ENCODE measurements around the gene RBM33.
A peak's percentile ranks its signal among the peaks of the same experiment; 100 is the strongest.

RBM33 gene

GRCh38 chr7:155762036-155762435 is 117.6 kb downstream of the RBM33 start:
- H3K4me3 Mint-ChIP-seq: no peak overlapping the region
- no peak for ATAC-seq
- H3K36me3 Mint-ChIP-seq: peaks cover 40% of the 10 kb centered on the region
- H3K27me3 Mint-ChIP-seq: no peaks in the 10 kb centered on the region
- H3K4me1 Mint-ChIP-seq: peaks cover 53% of the 10 kb centered on the region
- H3K27ac Mint-ChIP-seq: no peak overlapping the region
- no peaks in the 10 kb centered on the region for H3K9me3 Mint-ChIP-seq

- Mint-ChIP-seq H3K4me3 (no peak overlapping the region), H3K36me3 (peaks cover 41% of the 10 kb centered on the region), H3K4me1 (peaks cover 48% of the 10 kb centered on the region), H3K27me3 (no peaks in the 10 kb centered on the region), H3K9me3 (no peaks in the 10 kb centered on the region), H3K27ac (no peak overlapping the region)
- ATAC-seq: no peak
These were observed 118.2 kb downstream of the RBM33 start for GRCh38 chr7:155762655-155763054.

GRCh38 chr7:155763122-155763521 is 118.7 kb downstream of the RBM33 start:
- no peak for ATAC-seq
- H3K27ac Mint-ChIP-seq: no peak overlapping the region
- no peak overlapping the region for H3K4me3 Mint-ChIP-seq
- peaks cover 43% of the 10 kb centered on the region for H3K36me3 Mint-ChIP-seq
- H3K4me1 Mint-ChIP-seq: peaks cover 48% of the 10 kb centered on the region
- no peaks in the 10 kb centered on the region for H3K27me3 Mint-ChIP-seq
- no peaks in the 10 kb centered on the region for H3K9me3 Mint-ChIP-seq

- H3K9me3 Mint-ChIP-seq: no peaks in the 10 kb centered on the region
- peaks cover 48% of the 10 kb centered on the region for H3K4me1 Mint-ChIP-seq
- H3K27ac Mint-ChIP-seq: peak overlapping the region; percentile 67
- H3K4me3 Mint-ChIP-seq: peak overlapping the region; percentile 54
- no peaks in the 10 kb centered on the region for H3K27me3 Mint-ChIP-seq
- ATAC-seq: no peak
- peaks cover 51% of the 10 kb centered on the region for H3K36me3 Mint-ChIP-seq
These were observed 119.4 kb downstream of the RBM33 start for GRCh38 chr7:155763691-155764437.

- Mint-ChIP-seq H3K36me3 (peaks cover 56% of the 10 kb centered on the region), H3K9me3 (no peaks in the 10 kb centered on the region)
- no peak for ATAC-seq
These were observed 120.0 kb downstream of the RBM33 start for GRCh38 chr7:155764438-155764793.

GRCh38 chr7:155765458-155765857 is 121.0 kb downstream of the RBM33 start:
- peaks cover 38% of the 10 kb centered on the region for H3K4me1 Mint-ChIP-seq
- peaks cover 55% of the 10 kb centered on the region for H3K36me3 Mint-ChIP-seq
- H3K27ac Mint-ChIP-seq: no peak overlapping the region
- H3K27me3 Mint-ChIP-seq: no peaks in the 10 kb centered on the region
- H3K4me3 Mint-ChIP-seq: no peak overlapping the region
- no peaks in the 10 kb centered on the region for H3K9me3 Mint-ChIP-seq
- ATAC-seq: no peak

More at GRCh38 chr7:155764438-155764793, 120.0 kb downstream of the RBM33 start:
- peak overlapping the region; percentile 67 for H3K27ac Mint-ChIP-seq
- no peak overlapping the region for H3K4me3 Mint-ChIP-seq
- H3K27me3 Mint-ChIP-seq: no peaks in the 10 kb centered on the region
- H3K4me1 Mint-ChIP-seq: peaks cover 48% of the 10 kb centered on the region

GRCh38 chr7:155766386-155766785 is 121.9 kb downstream of the RBM33 start:
- Mint-ChIP-seq H3K4me1 (peaks cover 30% of the 10 kb centered on the region), H3K4me3 (no peak overlapping the region), H3K27ac (no peak overlapping the region), H3K9me3 (no peaks in the 10 kb centered on the region), H3K36me3 (peaks cover 55% of the 10 kb centered on the region), H3K27me3 (no peaks in the 10 kb centered on the region)
- ATAC-seq: no peak

GRCh38 chr7:155766966-155767916 is 122.8 kb downstream of the RBM33 start:
- peaks cover 48% of the 10 kb centered on the region for H3K36me3 Mint-ChIP-seq

GRCh38 chr7:155769701-155770100 is 125.2 kb downstream of the RBM33 start:
- Mint-ChIP-seq H3K36me3 (peaks cover 50% of the 10 kb centered on the region), H3K27ac (no peak overlapping the region), H3K27me3 (no peaks in the 10 kb centered on the region), H3K4me1 (no peaks in the 10 kb centered on the region), H3K9me3 (no peaks in the 10 kb centered on the region), H3K4me3 (no peak overlapping the region)
- no peak for ATAC-seq

More at GRCh38 chr7:155766966-155767916, 122.8 kb downstream of the RBM33 start:
- Mint-ChIP-seq H3K27ac (no peak overlapping the region), H3K4me1 (peaks cover 22% of the 10 kb centered on the region), H3K4me3 (no peak overlapping the region), H3K9me3 (no peaks in the 10 kb centered on the region), H3K27me3 (no peaks in the 10 kb centered on the region)
- ATAC-seq: no peak

- Mint-ChIP-seq H3K9me3 (no peaks in the 10 kb centered on the region), H3K4me3 (no peak overlapping the region), H3K27me3 (no peaks in the 10 kb centered on the region), H3K4me1 (no peaks in the 10 kb centered on the region), H3K27ac (no peak overlapping the region), H3K36me3 (peaks cover 55% of the 10 kb centered on the region)
- no peak for ATAC-seq
These were observed 125.8 kb downstream of the RBM33 start for GRCh38 chr7:155770241-155770640.

- H3K4me1 Mint-ChIP-seq: no peaks in the 10 kb centered on the region
- H3K4me3 Mint-ChIP-seq: no peak overlapping the region
- peaks cover 63% of the 10 kb centered on the region for H3K36me3 Mint-ChIP-seq
- H3K27me3 Mint-ChIP-seq: no peaks in the 10 kb centered on the region
- no peak for ATAC-seq
- H3K27ac Mint-ChIP-seq: no peak overlapping the region
- H3K9me3 Mint-ChIP-seq: no peaks in the 10 kb centered on the region
These were observed 129.1 kb downstream of the RBM33 start for GRCh38 chr7:155773531-155773930.

- H3K4me3 Mint-ChIP-seq: no peak overlapping the region
- H3K27me3 Mint-ChIP-seq: no peaks in the 10 kb centered on the region
- H3K36me3 Mint-ChIP-seq: peaks cover 53% of the 10 kb centered on the region
- no peak for ATAC-seq
- H3K9me3 Mint-ChIP-seq: no peaks in the 10 kb centered on the region
- no peaks in the 10 kb centered on the region for H3K4me1 Mint-ChIP-seq
- H3K27ac Mint-ChIP-seq: no peak overlapping the region
These were observed 130.5 kb downstream of the RBM33 start for GRCh38 chr7:155774947-155775346.

- peaks cover 52% of the 10 kb centered on the region for H3K36me3 Mint-ChIP-seq
- no peaks in the 10 kb centered on the region for H3K4me1 Mint-ChIP-seq
- no peak overlapping the region for H3K4me3 Mint-ChIP-seq
- no peaks in the 10 kb centered on the region for H3K9me3 Mint-ChIP-seq
- no peak overlapping the region for H3K27ac Mint-ChIP-seq
- no peaks in the 10 kb centered on the region for H3K27me3 Mint-ChIP-seq
- ATAC-seq: no peak
These were observed 131.2 kb downstream of the RBM33 start for GRCh38 chr7:155775691-155776090.

- Mint-ChIP-seq H3K36me3 (peaks cover 58% of the 10 kb centered on the region), H3K4me3 (no peak overlapping the region), H3K27ac (no peak overlapping the region), H3K9me3 (no peaks in the 10 kb centered on the region), H3K4me1 (no peaks in the 10 kb centered on the region), H3K27me3 (no peaks in the 10 kb centered on the region)
- ATAC-seq: no peak
These were observed 132.1 kb downstream of the RBM33 start for GRCh38 chr7:155776606-155777005.

GRCh38 chr7:155778349-155778748 is 133.9 kb downstream of the RBM33 start:
- Mint-ChIP-seq H3K27me3 (no peaks in the 10 kb centered on the region), H3K4me1 (no peaks in the 10 kb centered on the region), H3K36me3 (peaks cover 75% of the 10 kb centered on the region), H3K4me3 (no peak overlapping the region), H3K27ac (no peak overlapping the region), H3K9me3 (no peaks in the 10 kb centered on the region)
- no peak for ATAC-seq
